ENCODE results near the gene LRRC71.

The LRRC71 gene

GRCh38 chr1:156964441-156964840 lies 44.0 kb downstream of the LRRC71 start:
- Histone ChIP-seq H3K27ac (ENCODE audit: low read length) (no peak overlapping the region), H3K36me3 (ENCODE audit: control insufficient read depth in 2 of 2, insufficient read depth in 2 of 2, low read length in 2 of 2) (peaks cover 41 to 44% of the 10 kb centered on the region in 2 donors), H3K9ac (ENCODE audit: low read length in 2 of 2) (no peak overlapping the region)

DNA sequence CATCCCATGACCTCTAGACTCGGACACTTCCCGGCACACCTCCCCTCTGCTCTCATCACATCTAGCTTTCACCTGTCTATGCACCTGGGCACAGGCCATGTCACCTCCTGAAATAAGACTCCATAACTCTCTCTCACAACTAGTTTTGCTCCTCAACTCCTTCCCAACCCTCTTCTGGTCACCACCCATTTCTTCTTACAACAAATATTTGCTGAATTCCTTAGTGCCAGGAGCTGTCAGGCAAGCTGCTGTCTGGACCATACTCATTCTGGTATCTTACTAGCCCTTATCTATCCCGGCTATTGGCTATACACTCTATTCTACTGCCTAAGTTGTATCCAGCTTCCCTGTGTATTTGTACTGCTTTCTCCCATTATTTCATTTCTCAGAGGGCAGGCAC lies 49.1 kb downstream of the LRRC71 start:
- H3K27ac ChIP-seq (ENCODE audit: low read length), result no peak overlapping the region
- H3K9ac ChIP-seq (ENCODE audit: low read length in 2 of 2), result no peak overlapping the region
- H3K4me1 ChIP-seq (ENCODE audit: control insufficient read depth, insufficient read depth, low read length), result no peaks in the 10 kb centered on the region
- H3K4me3 ChIP-seq (ENCODE audit: low read length in 2 of 2), result no peak overlapping the region
- H3K36me3 ChIP-seq (ENCODE audit: control insufficient read depth in 2 of 2, insufficient read depth in 2 of 2, low read length in 2 of 2), result peaks cover 38 to 41% of the 10 kb centered on the region in 2 donors
- H3K27me3 ChIP-seq (ENCODE audit: control insufficient read depth in 1 of 2, insufficient read depth in 2 of 2, low read length in 2 of 2), result no peaks in the 10 kb centered on the region
- H3K9me3 ChIP-seq (ENCODE audit: control insufficient read depth in 2 of 2, low read length in 2 of 2), result no peaks in the 10 kb centered on the region

More at GRCh38 chr1:156964441-156964840, 44.0 kb downstream of the LRRC71 start:
- H3K4me3 ChIP-seq (ENCODE audit: low read length in 2 of 2), result no peak overlapping the region
- no peaks in the 10 kb centered on the region for H3K9me3 ChIP-seq (ENCODE audit: control insufficient read depth in 2 of 2, low read length in 2 of 2)
- no peaks in the 10 kb centered on the region for H3K4me1 ChIP-seq (ENCODE audit: control insufficient read depth, insufficient read depth, low read length)
- no peaks in the 10 kb centered on the region for H3K27me3 ChIP-seq (ENCODE audit: control insufficient read depth in 1 of 2, insufficient read depth in 2 of 2, low read length in 2 of 2)

DNA sequence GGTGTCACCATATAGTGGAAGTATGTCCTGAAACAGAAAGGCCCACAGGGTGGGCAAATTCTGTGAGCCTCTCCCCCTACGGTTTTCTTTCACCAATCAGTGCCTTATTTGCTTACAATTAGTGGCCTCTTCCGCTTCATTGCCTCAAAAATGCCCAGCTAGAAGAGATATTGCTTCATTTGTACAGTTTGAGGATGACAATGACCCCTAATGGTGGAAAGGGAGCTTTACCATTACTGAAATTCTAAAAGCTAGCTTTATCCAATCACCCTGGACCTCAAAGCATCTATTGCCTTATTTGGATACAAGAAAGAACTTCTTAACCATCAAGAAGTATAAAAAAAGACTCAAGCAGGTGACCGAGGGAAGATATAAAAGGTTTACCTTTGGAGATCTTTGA lies 49.6 kb downstream of the LRRC71 start:
- Histone ChIP-seq H3K27me3 (ENCODE audit: control insufficient read depth in 1 of 2, insufficient read depth in 2 of 2, low read length in 2 of 2) (no peaks in the 10 kb centered on the region), H3K4me1 (ENCODE audit: control insufficient read depth, insufficient read depth, low read length) (no peaks in the 10 kb centered on the region), H3K9me3 (ENCODE audit: control insufficient read depth in 2 of 2, low read length in 2 of 2) (no peaks in the 10 kb centered on the region), H3K36me3 (ENCODE audit: control insufficient read depth in 2 of 2, insufficient read depth in 2 of 2, low read length in 2 of 2) (peaks cover 40 to 44% of the 10 kb centered on the region in 2 donors), H3K4me3 (ENCODE audit: low read length in 2 of 2) (no peak overlapping the region), H3K9ac (ENCODE audit: low read length in 2 of 2) (no peak overlapping the region), H3K27ac (ENCODE audit: low read length) (no peak overlapping the region)

GRCh38 chr1:156973417-156973816 lies 53.0 kb downstream of the LRRC71 start:
- H3K27ac ChIP-seq (ENCODE audit: low read length), result no peak overlapping the region
- no peak overlapping the region for H3K4me3 ChIP-seq (ENCODE audit: low read length in 2 of 2)
- H3K4me1 ChIP-seq (ENCODE audit: control insufficient read depth, insufficient read depth, low read length), result no peaks in the 10 kb centered on the region
- H3K27me3 ChIP-seq (ENCODE audit: control insufficient read depth in 1 of 2, insufficient read depth in 2 of 2, low read length in 2 of 2), result no peaks in the 10 kb centered on the region
- no peak overlapping the region for H3K9ac ChIP-seq (ENCODE audit: low read length in 2 of 2)
- H3K9me3 ChIP-seq (ENCODE audit: control insufficient read depth in 2 of 2, low read length in 2 of 2), result no peaks in the 10 kb centered on the region
- peaks cover 53 to 60% of the 10 kb centered on the region in 2 donors for H3K36me3 ChIP-seq (ENCODE audit: control insufficient read depth in 2 of 2, insufficient read depth in 2 of 2, low read length in 2 of 2)

DNA sequence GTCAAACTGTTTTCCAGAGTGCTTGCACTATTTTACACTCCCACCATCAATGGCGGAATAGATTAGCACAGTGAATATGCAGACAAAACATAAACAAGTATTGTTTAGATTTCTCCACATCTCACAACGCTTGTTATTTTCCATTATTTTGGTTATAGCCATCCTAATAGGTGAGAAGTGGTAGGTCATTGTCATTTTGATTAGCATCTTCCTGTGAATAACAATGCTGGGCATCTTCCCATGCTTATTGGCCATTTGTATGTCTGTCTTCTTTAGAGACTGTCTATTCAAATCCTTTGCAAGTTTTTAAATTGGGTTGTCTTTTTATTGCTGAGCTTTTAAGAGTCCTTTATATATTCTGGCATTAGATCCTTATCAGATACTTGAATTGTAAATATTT lies 54.7 kb downstream of the LRRC71 start:
- no peak overlapping the region for H3K4me3 ChIP-seq (ENCODE audit: low read length in 2 of 2)
- no peaks in the 10 kb centered on the region for H3K27me3 ChIP-seq (ENCODE audit: control insufficient read depth in 1 of 2, insufficient read depth in 2 of 2, low read length in 2 of 2)
- H3K36me3 ChIP-seq (ENCODE audit: control insufficient read depth in 2 of 2, insufficient read depth in 2 of 2, low read length in 2 of 2), result peaks cover 54 to 59% of the 10 kb centered on the region in 2 donors
- H3K9ac ChIP-seq (ENCODE audit: low read length in 2 of 2), result no peak overlapping the region
- H3K9me3 ChIP-seq (ENCODE audit: control insufficient read depth in 2 of 2, low read length in 2 of 2), result no peaks in the 10 kb centered on the region
- H3K4me1 ChIP-seq (ENCODE audit: control insufficient read depth, insufficient read depth, low read length), result no peaks in the 10 kb centered on the region
- no peak overlapping the region for H3K27ac ChIP-seq (ENCODE audit: low read length)

GRCh38 chr1:156980551-156980950 lies 60.1 kb downstream of the LRRC71 start:
- no peaks in the 10 kb centered on the region for H3K4me1 ChIP-seq (ENCODE audit: control insufficient read depth, insufficient read depth, low read length)
- no peak overlapping the region for H3K27ac ChIP-seq (ENCODE audit: low read length)
- no peak overlapping the region for H3K4me3 ChIP-seq (ENCODE audit: low read length in 2 of 2)
- no peaks in the 10 kb centered on the region for H3K27me3 ChIP-seq (ENCODE audit: control insufficient read depth in 1 of 2, insufficient read depth in 2 of 2, low read length in 2 of 2)
- no peak overlapping the region for H3K9ac ChIP-seq (ENCODE audit: low read length in 2 of 2)
- H3K9me3 ChIP-seq (ENCODE audit: control insufficient read depth in 2 of 2, low read length in 2 of 2), result no peaks in the 10 kb centered on the region
- peaks cover 45 to 51% of the 10 kb centered on the region in 2 donors for H3K36me3 ChIP-seq (ENCODE audit: control insufficient read depth in 2 of 2, insufficient read depth in 2 of 2, low read length in 2 of 2)
